Measurements from ENCODE around the gene PTGDR2.
A peak's percentile ranks its signal among the peaks of the same experiment; 100 is the strongest.

The PTGDR2 gene

DNA sequence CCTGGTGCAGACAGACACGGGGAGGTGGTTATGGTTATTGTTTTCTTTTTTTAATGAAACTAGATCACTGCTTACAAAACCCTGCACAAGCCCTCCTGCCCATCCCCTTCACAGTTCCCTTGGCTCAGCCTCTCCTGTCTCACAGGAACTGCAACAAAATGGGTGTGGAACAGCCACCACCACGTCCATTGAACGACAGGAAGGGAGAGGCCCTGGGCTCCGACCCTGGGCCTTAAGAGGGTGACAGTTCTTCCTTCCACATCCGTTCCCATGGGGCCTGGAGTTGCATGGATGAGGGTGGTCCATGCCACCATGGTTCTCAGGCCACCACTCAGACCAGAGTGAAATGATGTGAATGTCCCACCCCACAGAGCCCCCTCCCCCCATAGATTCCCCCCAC lies 34.9 kb upstream of the PTGDR2 start:
- Histone ChIP-seq H3K4me1 (no peaks in the 10 kb centered on the region), H4K20me1 (no peaks in the 10 kb centered on the region), H3K9ac (0 out of 2 replicates have a peak overlapping the region, but pooled peaks have one; percentile 27), H3K27ac (no peak overlapping the region), H3K9me3 (no peaks in the 10 kb centered on the region), H3K27me3 (no peaks in the 10 kb centered on the region), H3K4me3 (no peak overlapping the region), H3K4me2 (no peak overlapping the region), H3K36me3 (peaks cover 66% of the 10 kb centered on the region)
- TF ChIP-seq Cebpa-rat (IDR thresholded peaks at IDR 0.05), result no peak

DNA sequence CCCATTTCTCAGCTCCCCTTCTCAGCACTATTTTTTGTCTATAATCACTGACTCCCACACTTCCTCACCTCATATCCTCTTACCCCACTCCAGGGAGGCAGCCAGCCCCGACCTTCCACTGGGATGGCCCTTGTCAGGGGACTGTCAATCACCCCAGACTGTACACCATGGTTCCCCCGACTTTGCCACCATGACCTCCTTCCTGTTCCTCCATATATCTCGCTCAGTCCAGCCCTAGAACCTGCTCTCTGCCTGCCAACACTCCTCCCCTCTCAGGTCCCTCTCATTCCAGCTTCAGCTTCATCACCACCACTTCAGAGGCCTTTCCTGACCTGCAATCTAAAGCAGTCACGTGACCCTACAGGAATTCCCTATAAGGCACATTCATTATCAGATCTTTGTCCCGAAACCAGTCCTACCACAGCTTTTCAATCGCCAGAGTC lies 34.1 kb upstream of the PTGDR2 start:
- peaks cover 58% of the 10 kb centered on the region for H3K36me3 ChIP-seq
- no peak overlapping the region for H3K27ac ChIP-seq
- TF ChIP-seq Cebpa-rat (IDR thresholded peaks at IDR 0.05), result no peak

GRCh38 chr11:60887556-60887955 lies 31.8 kb upstream of the PTGDR2 start:
- Histone ChIP-seq H3K4me1 (no peaks in the 10 kb centered on the region), H3K36me3 (peaks cover 34% of the 10 kb centered on the region), H3K27me3 (no peaks in the 10 kb centered on the region), H3K4me3 (no peak overlapping the region), H4K20me1 (no peaks in the 10 kb centered on the region), H3K27ac (no peak overlapping the region), H3K9ac (no peak overlapping the region), H3K9me3 (no peaks in the 10 kb centered on the region), H3K4me2 (no peak overlapping the region)
- no peak for TF ChIP-seq Cebpa-rat (IDR thresholded peaks at IDR 0.05)

More for the DNA sequence above, 34.1 kb upstream of the PTGDR2 start:
- Histone ChIP-seq H3K9me3 (no peaks in the 10 kb centered on the region), H3K4me2 (no peak overlapping the region), H3K4me3 (no peak overlapping the region), H3K27me3 (no peaks in the 10 kb centered on the region), H3K4me1 (no peaks in the 10 kb centered on the region), H3K9ac (no peak overlapping the region), H4K20me1 (no peaks in the 10 kb centered on the region)

- no peak overlapping the region for H3K4me3 ChIP-seq
- no peaks in the 10 kb centered on the region for H4K20me1 ChIP-seq
- TF ChIP-seq Cebpa-rat (IDR thresholded peaks at IDR 0.05), result no peak
- no peak overlapping the region for H3K9ac ChIP-seq
- H3K4me2 ChIP-seq, result no peak overlapping the region
- no peak overlapping the region for H3K27ac ChIP-seq
- no peaks in the 10 kb centered on the region for H3K27me3 ChIP-seq
- peaks cover 43% of the 10 kb centered on the region for H3K36me3 ChIP-seq
- peaks cover 14% of the 10 kb centered on the region for H3K4me1 ChIP-seq
- H3K9me3 ChIP-seq, result no peaks in the 10 kb centered on the region
Measured at GRCh38 chr11:60880643-60881282, 25.0 kb upstream of the PTGDR2 start.

DNA sequence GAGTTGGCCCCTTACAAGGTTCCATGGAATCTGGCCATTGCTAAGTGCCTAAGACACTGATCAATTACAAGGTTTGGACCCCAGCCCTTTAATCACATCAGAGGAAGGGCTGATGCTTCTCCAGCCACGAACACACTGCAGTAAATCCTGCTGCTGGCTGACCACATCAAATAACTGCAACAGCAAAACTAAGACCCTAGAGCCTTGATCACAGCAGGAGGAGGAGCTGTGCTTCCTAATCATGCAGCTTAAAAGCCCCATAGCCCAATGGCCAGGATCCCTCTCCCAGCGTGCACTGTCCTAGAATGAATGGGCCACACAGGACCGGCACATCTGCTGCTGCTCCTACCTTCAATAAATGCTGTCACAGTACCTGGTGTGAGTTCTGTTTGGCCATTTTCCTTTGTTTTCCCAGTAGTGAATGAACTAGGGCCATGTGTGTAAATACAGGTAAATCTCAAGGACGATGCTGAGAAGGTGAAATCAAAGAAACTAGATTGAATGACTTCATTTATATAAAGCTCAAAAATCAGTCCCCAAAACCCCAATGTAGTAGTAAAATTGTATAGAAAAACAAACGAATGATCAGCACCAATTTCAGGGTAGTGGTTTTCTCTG lies 24.3 kb upstream of the PTGDR2 start:
- Histone ChIP-seq H3K4me2 (peak overlapping the region; percentile 13), H3K27me3 (no peaks in the 10 kb centered on the region), H4K20me1 (no peaks in the 10 kb centered on the region), H3K9ac (no peak overlapping the region), H3K4me1 (peaks cover 14% of the 10 kb centered on the region), H3K9me3 (no peaks in the 10 kb centered on the region), H3K27ac (no peak overlapping the region), H3K36me3 (peaks cover 49% of the 10 kb centered on the region), H3K4me3 (no peak overlapping the region)
- TF ChIP-seq Cebpa-rat (IDR thresholded peaks at IDR 0.05), result no peak

- no peak for TF ChIP-seq Cebpa-rat (IDR thresholded peaks at IDR 0.05)
- H3K4me1 ChIP-seq, result peaks cover 14% of the 10 kb centered on the region
Measured at GRCh38 chr11:60879104-60879503, 23.4 kb upstream of the PTGDR2 start.

DNA sequence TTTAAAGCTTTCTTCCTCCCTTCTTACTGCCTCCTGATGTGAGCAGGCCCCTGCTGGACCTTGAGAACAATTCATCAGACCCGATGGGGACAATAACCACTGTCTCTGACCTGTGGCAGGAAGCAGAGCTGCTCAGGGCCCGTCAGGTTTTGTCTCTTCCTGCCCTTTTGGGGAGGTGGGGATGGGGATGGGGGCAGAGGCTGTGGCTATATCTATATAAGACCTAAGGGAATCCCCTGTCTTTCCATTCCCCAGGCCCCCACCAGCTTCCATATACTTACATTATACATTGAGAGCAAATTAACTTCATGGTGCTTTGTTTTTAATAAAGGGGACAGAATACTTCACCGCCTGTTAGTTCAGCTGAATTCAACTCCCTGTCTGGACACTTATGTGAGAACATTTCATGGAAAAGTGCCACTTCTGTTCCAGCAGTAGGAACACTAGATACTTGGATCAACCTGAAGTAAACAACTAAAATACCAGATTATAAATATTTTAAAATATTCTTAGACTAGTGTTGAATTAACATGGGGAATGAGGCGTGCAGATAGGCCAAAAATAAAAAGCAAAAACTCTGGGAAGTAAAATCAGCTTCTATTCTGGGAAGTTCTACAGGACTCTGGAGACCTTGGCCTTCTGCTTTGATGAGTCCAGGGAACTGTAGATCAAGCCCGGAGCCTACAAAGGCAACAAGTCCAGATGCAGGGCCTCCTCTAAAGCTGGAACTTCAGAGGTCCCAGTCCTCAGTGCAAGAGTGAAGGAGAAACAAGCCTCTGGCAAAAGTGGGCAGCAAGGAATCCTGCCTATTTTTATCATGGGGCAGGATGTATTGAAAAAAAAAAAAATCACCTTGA lies 22.7 kb upstream of the PTGDR2 start:
- peaks cover 56% of the 10 kb centered on the region for H3K36me3 ChIP-seq
- no peaks in the 10 kb centered on the region for H3K27me3 ChIP-seq
- no peak overlapping the region for H3K9ac ChIP-seq
- H3K9me3 ChIP-seq, result no peaks in the 10 kb centered on the region
- H3K4me3 ChIP-seq, result no peak overlapping the region
- no peak overlapping the region for H3K27ac ChIP-seq
- H4K20me1 ChIP-seq, result no peaks in the 10 kb centered on the region
- peaks cover 14% of the 10 kb centered on the region for H3K4me1 ChIP-seq
- TF ChIP-seq Cebpa-rat (IDR thresholded peaks at IDR 0.05), result no peak
- no peak overlapping the region for H3K4me2 ChIP-seq

More at GRCh38 chr11:60879104-60879503, 23.4 kb upstream of the PTGDR2 start:
- H4K20me1 ChIP-seq, result no peaks in the 10 kb centered on the region
- H3K9ac ChIP-seq, result no peak overlapping the region
- H3K4me3 ChIP-seq, result no peak overlapping the region
- peaks cover 56% of the 10 kb centered on the region for H3K36me3 ChIP-seq
- H3K27me3 ChIP-seq, result no peaks in the 10 kb centered on the region
- no peaks in the 10 kb centered on the region for H3K9me3 ChIP-seq
- no peak overlapping the region for H3K27ac ChIP-seq
- no peak overlapping the region for H3K4me2 ChIP-seq

DNA sequence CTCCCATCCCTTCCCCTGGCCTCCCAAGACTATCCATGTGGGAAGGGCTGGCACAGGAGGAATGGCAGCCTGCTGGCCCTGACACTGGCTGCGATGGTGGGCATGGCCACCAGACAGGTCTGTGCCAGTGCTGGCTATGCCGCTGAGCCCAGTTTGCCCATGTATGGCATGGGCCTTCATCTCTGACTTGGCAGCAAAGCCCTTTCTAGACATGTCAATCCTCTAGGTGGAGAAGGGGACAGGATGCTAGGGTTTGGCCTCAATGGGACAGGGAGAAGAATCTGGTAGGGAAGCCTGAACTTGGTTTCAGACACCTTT lies 20.4 kb upstream of the PTGDR2 start:
- no peak overlapping the region for H3K4me3 ChIP-seq
- no peak for TF ChIP-seq Cebpa-rat (IDR thresholded peaks at IDR 0.05)
- no peak overlapping the region for H3K4me2 ChIP-seq
- peaks cover 38% of the 10 kb centered on the region for H3K4me1 ChIP-seq
- H3K9ac ChIP-seq, result no peak overlapping the region
- peaks cover 49% of the 10 kb centered on the region for H3K36me3 ChIP-seq
- H3K9me3 ChIP-seq, result no peaks in the 10 kb centered on the region
- no peaks in the 10 kb centered on the region for H4K20me1 ChIP-seq
- H3K27me3 ChIP-seq, result no peaks in the 10 kb centered on the region
- H3K27ac ChIP-seq, result no peak overlapping the region

- no peak for TF ChIP-seq Cebpa-rat (IDR thresholded peaks at IDR 0.05)
- Histone ChIP-seq H3K27ac (no peak overlapping the region), H3K9ac (no peak overlapping the region), H3K4me2 (no peak overlapping the region), H3K4me3 (no peak overlapping the region), H3K27me3 (no peaks in the 10 kb centered on the region), H3K36me3 (peaks cover 44% of the 10 kb centered on the region), H3K4me1 (peaks cover 39% of the 10 kb centered on the region), H4K20me1 (no peaks in the 10 kb centered on the region), H3K9me3 (no peaks in the 10 kb centered on the region)
Measured at GRCh38 chr11:60875366-60876167, 19.8 kb upstream of the PTGDR2 start.

Data from BLaER1 (cell line).